ENCODE data around the gene PDF.
A peak's percentile ranks its signal among the peaks of the same experiment; 100 is the strongest.
"Not testable (repeated sequence)": the region's sequence is repeated elsewhere in the genome, so short reads cannot be mapped to it uniquely, and the experiment has no call there.

Gene PDF, protein sequence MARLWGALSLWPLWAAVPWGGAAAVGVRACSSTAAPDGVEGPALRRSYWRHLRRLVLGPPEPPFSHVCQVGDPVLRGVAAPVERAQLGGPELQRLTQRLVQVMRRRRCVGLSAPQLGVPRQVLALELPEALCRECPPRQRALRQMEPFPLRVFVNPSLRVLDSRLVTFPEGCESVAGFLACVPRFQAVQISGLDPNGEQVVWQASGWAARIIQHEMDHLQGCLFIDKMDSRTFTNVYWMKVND

DNA sequence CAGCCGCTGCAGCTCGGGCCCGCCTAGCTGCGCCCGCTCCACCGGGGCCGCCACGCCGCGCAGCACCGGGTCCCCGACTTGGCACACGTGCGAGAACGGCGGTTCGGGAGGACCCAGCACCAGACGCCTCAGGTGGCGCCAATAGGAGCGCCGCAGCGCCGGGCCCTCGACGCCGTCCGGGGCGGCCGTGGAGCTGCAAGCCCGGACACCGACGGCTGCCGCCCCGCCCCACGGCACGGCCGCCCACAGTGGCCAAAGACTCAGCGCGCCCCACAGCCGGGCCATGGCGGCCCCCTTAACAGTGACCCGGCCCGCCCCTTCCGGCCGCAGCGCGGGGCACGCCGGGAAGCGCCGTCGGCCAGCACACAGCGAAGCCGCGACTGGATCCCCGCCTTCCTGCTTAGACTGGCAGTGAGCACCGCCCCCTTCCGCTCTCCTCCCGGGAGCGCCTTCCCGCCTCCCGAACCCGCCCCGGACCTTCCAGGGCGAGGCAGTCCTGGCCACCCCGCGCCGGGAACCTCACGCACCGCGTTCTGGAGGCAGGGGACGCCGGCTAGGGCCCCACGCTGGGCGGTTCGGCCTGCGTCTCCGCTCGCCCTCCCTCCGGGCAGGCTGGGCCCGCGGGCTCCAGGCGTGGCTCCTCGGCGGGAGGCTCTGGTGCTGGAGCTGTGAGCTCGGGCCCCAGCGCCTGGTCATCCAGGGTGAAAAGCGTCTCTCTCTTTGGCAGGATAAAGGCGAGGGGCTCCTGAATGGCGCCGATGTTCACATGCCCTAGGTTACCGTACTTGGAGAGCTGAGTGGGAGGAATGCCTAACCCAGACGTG is at the start of gene PDF:
Gene PDF, minus strand, starts transcription at position 303 of the 824 bp plus-strand sequence. Its CDS starts 18 bp downstream, at position 285.
- DNase-seq (ENCODE audit: low spot score), result peak; percentile 96

GRCh38 chr16:69378760-69379159 is 48.4 kb upstream of the PDF start:
- DNase-seq (ENCODE audit: low spot score), result no peak

GRCh38 chr16:69378036-69378435 is 47.6 kb upstream of the PDF start:
- DNase-seq (ENCODE audit: low spot score), result no peak

DNA sequence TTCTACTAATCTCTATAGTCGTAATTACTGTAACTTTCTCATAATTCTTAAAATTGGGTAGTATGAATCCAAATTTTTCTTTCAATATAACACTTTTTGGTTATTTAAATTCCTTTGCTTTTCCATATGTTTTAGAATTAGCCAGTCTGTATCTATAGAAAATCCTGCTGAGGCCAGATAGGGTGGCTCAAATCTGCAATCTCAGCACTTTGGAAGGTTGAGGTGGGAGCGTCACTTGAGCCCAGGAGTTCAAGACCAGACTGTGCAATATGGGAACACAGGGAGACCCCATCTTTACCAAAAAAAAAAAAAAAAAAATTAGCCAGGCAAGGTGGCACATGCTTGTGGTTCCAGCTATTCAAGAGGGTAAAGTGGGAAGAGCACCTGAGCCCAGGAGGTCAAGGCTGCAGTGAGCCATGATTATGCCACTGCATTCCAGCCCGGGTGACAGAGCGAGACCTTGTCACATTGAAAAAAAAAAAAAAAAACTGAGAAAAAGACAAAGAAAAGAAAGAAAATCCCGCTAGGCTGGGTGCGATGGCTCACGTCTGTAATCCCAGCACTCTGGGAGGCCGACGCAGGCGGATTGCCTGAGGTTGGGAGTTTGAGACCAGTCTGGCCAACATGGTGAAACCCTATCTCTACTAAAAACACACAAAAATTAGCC is 46.1 kb upstream of the PDF start:
- DNase-seq (ENCODE audit: low spot score), result no peak

GRCh38 chr16:69373019-69373418 is 42.6 kb upstream of the PDF start:
- DNase-seq (ENCODE audit: low spot score), result no peak

- DNase-seq (ENCODE audit: low spot score), result no peak
Measured at GRCh38 chr16:69371564-69371963, 41.2 kb upstream of the PDF start.

DNA sequence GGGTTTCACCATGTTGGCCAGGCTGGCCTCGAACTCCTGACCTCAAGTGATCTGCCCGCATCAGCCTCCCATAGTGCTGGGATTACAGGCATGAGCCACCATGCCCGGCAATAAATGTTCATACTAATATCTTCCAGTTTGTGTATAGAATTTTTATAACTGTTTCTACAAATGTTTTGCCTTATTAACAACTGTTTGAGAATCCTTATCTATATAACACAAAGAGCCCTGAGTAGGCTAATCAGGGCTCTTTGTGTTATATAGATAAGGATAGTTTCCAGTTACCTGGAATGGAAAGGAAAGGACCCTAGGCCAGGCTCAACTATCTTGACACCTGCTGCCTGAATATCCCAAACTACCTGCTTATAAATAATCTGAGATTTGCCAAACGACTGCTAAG is 38.5 kb upstream of the PDF start:
- DNase-seq (ENCODE audit: low spot score), result no peak

DNA sequence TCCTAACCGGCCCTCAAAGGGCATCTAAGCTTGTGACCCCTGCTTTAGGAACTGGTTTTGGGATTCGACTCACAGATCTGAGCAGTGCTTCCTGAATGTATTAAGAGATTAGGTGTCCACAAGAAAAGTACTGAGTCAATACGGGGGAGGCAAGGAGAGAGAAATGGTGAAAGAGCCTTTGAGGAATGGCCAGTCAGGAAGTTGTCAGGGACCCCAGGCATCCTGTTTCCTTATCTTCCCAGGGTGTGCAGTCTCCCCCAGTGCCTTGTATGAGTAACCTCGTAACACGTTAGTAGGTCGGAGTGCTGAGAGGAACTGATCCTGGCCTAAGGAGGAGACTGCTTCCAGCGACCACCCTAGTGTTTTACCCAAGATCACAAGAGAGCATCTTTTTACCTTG is 37.6 kb upstream of the PDF start:
- DNase-seq (ENCODE audit: low spot score), result no peak

DNA sequence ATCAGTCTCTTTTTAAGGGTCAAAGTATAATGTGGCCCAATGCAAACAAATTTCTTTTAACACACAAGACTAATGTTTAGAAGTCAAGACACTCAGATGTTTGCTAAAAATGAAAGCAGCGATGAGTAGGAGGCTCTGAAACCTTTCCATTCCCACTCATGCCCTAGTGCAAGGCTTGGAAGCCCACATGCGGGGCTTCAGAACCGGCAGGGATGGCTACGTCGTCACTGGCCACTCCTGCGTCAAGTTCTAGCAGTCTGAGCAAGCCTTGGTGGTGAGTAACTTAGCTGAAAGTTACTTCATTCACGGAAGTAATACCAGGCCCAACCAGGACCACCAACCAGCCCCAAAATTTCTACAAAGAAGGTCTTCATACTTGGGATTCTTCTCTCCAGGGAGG is 36.0 kb upstream of the PDF start:
- no peak for DNase-seq (ENCODE audit: low spot score)

DNA sequence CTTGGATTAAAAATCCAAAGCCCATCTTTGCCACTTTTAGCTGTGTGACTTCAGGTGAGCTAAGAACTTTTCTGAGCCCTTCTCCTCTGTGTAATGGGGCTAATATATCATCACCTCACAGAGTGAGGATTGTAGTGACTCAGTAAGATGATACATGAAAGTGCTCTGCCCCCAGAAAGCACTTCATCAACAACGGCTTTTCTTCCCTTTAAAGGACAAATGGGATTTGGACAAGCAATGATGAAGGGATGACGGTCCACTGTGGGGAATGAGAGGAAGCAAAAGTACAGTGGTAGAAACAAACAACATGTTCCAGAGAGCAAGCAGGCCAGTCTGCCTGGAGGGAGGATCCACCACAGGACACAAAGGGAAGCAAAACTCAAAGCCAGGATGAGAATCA is 35.5 kb upstream of the PDF start:
- no peak for DNase-seq (ENCODE audit: low spot score)

DNA sequence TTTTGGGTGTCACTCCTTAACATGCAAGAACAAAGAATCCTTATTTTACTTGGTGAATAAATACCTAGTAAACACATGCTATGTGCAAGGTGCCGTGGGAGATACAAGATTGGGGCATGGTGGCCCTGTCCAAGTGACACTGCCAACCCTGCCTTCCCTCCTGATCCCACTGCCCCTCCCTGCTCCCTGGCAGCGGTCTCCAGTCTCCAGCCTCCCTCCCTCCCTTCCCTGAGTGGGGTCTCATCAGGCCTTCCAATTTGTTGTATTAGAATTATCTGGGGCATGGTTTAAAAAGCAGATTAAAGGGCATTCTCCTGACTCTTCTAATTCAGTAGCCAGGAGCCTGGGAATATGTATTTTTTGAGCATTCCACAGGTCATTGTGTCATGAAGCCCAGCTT is 33.7 kb upstream of the PDF start:
- DNase-seq (ENCODE audit: low spot score), result no peak

- no peak for DNase-seq (ENCODE audit: low spot score)
Measured at GRCh38 chr16:69363281-69363717, 32.9 kb upstream of the PDF start.

DNA sequence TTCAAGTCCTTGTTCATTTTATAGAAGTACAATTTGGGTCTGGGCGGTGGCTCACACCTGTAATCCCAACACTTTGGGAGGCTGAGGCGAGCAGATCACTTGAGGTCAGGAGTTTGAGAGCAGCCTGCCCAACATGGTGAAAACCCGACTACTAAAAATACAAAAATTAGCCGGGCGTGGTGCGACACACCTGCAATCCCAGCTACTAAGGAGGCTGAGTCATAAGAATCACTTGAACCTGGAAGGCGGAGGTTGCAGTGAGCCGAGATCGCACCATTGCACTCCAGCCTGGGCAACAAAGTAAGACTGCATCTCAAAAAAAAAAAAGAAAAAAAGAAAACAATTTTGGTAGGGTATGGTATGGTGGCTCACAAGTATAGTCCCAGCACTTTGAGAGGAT is 29.7 kb upstream of the PDF start:
- DNase-seq (ENCODE audit: low spot score), result not testable (repeated sequence)

- DNase-seq (ENCODE audit: low spot score), result no peak
Measured at GRCh38 chr16:69351309-69352027, 21.1 kb upstream of the PDF start, which contains the start of gene TMED6. TSS of gene TMED6 (minus strand) at chr16:69351786. CDS start at chr16:69351753, 33 bp downstream.

GRCh38 chr16:69350536-69351133 is 20.2 kb upstream of the PDF start:
- no peak for DNase-seq (ENCODE audit: low spot score)

DNA sequence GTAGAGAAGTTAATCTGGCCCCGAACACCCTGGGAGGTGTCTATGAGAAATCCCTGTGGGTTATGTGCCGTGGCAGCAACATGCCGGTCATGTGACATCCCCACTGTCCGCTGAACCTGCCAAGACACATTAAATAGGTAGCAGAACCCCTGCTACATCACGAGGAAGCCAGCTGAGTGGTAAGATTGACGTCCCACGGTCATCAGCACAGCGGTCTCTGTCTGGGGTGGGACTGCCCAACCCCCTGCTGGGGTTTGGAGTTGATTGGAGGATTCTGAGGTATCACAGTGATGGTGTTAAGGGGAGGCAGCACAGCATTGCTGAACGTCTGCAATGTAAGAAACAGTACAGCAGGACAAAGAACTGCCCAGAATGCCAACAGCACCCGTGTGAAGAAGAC is 19.1 kb upstream of the PDF start:
- DNase-seq (ENCODE audit: low spot score), result no peak

GRCh38 chr16:69348222-69348621 is 17.8 kb upstream of the PDF start:
- DNase-seq (ENCODE audit: low spot score), result no peak

DNA sequence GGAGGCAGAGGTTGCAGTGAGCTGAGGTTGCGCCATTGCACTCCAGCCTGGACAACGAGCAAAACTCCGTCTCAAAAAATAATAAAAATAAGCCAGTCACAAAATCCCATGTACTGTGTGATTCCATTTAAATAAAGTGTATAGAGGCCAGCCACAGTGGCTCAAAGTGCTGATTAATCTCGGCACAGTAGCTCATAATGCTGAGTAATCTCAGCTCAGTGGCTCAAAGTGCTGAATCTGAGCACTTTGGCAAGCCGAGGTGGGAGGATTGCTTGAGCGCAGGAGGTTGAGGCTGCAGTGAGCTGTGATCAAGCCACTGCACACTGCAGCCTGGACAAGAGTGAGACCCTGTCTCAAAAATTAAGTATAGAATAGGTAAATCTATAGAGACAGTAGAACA is 16.3 kb upstream of the PDF start:
- DNase-seq (ENCODE audit: low spot score), result no peak

- DNase-seq (ENCODE audit: low spot score), result no peak
Measured at GRCh38 chr16:69345923-69346322, 15.5 kb upstream of the PDF start.

- no peak for DNase-seq (ENCODE audit: low spot score)
Measured at GRCh38 chr16:69344171-69344570, 13.8 kb upstream of the PDF start.

GRCh38 chr16:69340095-69340644 is 9.8 kb upstream of the PDF start:
- peak; percentile 45 for DNase-seq (ENCODE audit: low spot score)

Measured in AG08396 (cell line).